Measurements from ENCODE around the gene KCNJ12.

DNA sequence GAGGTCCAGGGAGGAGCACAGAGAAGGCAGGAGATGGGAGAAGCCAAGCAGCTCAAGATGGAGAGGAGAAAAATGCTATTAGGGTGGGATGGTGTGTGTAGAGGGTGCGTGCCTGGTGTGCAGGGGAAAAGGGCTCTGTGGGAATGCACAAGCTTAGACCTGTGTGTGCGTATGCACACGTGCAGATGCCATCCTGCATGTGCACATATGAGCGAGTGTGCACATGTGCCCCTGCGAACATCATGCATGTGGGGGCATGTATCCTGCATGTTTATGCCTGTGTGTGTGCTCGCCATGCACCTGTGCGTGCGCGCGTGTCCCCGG, 438 bp upstream of the KCNJ12 start:
- TF ChIP-seq, protein P1, sequence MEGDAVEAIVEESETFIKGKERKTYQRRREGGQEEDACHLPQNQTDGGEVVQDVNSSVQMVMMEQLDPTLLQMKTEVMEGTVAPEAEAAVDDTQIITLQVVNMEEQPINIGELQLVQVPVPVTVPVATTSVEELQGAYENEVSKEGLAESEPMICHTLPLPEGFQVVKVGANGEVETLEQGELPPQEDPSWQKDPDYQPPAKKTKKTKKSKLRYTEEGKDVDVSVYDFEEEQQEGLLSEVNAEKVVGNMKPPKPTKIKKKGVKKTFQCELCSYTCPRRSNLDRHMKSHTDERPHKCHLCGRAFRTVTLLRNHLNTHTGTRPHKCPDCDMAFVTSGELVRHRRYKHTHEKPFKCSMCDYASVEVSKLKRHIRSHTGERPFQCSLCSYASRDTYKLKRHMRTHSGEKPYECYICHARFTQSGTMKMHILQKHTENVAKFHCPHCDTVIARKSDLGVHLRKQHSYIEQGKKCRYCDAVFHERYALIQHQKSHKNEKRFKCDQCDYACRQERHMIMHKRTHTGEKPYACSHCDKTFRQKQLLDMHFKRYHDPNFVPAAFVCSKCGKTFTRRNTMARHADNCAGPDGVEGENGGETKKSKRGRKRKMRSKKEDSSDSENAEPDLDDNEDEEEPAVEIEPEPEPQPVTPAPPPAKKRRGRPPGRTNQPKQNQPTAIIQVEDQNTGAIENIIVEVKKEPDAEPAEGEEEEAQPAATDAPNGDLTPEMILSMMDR (conservative IDR thresholded peaks at IDR 0.05; ENCODE audit: low read depth, low read length) = no peak
- no peak for TF ChIP-seq RAD21 (IDR thresholded peaks at IDR 0.05; ENCODE audit: low read length)
- TF ChIP-seq MAFK (IDR thresholded peaks at IDR 0.05; ENCODE audit: low read depth, low read length) = no peak
- no peak for TF ChIP-seq RFX5 (IDR thresholded peaks at IDR 0.05; ENCODE audit: low read depth, low read length)
- TF ChIP-seq CEBPB (IDR thresholded peaks at IDR 0.05; ENCODE audit: low read depth, low read length) = no peak
- TF ChIP-seq, protein P2, sequence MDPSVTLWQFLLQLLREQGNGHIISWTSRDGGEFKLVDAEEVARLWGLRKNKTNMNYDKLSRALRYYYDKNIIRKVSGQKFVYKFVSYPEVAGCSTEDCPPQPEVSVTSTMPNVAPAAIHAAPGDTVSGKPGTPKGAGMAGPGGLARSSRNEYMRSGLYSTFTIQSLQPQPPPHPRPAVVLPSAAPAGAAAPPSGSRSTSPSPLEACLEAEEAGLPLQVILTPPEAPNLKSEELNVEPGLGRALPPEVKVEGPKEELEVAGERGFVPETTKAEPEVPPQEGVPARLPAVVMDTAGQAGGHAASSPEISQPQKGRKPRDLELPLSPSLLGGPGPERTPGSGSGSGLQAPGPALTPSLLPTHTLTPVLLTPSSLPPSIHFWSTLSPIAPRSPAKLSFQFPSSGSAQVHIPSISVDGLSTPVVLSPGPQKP (IDR thresholded peaks at IDR 0.05; ENCODE audit: borderline replicate concordance, low read depth, low read length) = no peak
- TF ChIP-seq, protein P3, sequence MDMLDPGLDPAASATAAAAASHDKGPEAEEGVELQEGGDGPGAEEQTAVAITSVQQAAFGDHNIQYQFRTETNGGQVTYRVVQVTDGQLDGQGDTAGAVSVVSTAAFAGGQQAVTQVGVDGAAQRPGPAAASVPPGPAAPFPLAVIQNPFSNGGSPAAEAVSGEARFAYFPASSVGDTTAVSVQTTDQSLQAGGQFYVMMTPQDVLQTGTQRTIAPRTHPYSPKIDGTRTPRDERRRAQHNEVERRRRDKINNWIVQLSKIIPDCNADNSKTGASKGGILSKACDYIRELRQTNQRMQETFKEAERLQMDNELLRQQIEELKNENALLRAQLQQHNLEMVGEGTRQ (IDR thresholded peaks at IDR 0.05; ENCODE audit: low read depth, low read length) = no peak
- TF ChIP-seq BHLHE40 (IDR thresholded peaks at IDR 0.05; ENCODE audit: low read depth, low read length) = no peak
- TF ChIP-seq MXI1 (IDR thresholded peaks at IDR 0.05; ENCODE audit: borderline replicate concordance, low read depth, low read length) = no peak
- no peak for TF ChIP-seq POLR2A (IDR thresholded peaks at IDR 0.05; ENCODE audit: low read depth, low read length)
